Loucy (cell line): Measurements from ENCODE around the gene PARP8.
A peak's percentile ranks its signal among the peaks of the same experiment; 100 is the strongest.
"Not testable (repeated sequence)": the region's sequence is repeated elsewhere in the genome, so short reads cannot be mapped to it uniquely, and the experiment has no call there.

ENCODE experiments used
- H2AFZ ChIP-seq: fragments of 200-600 bp; sonication (generic); 2 replicates; pipeline ENCODE4 v1.6.0; 2016; ENCODE audit warnings: antibody characterized with exemption, mild to moderate bottlenecking, low read length, moderate library complexity
- H3F3A ChIP-seq: fragments of 200-600 bp; 2 replicates; pipeline ENCODE4 v1.6.0; 2016; ENCODE audit warnings: antibody characterized with exemption, low read depth, mild to moderate bottlenecking
- H3K27me3 ChIP-seq: fragments of 200-600 bp; sonication (generic); 2 replicates; pipeline ENCODE4 v1.6.1; 2014; ENCODE audit warnings: low read length, mild to moderate bottlenecking; ENCODE audit not compliant: insufficient read depth, poor library complexity, severe bottlenecking
- H3K36me3 ChIP-seq: fragments of 200-600 bp; sonication (generic); 2 replicates; pipeline ENCODE4 v1.6.1; 2016; ENCODE audit warnings: low read length; ENCODE audit not compliant: insufficient read depth
- H3K4me1 ChIP-seq: fragments of 200-600 bp; sonication (generic); 2 replicates; pipeline ENCODE4 v1.5.1; 2014; ENCODE audit warnings: low read length, mild to moderate bottlenecking; ENCODE audit not compliant: insufficient read depth, poor library complexity, severe bottlenecking
- H3K4me2 ChIP-seq: fragments of 200-600 bp; sonication (generic); 2 replicates; pipeline ENCODE4 v1.6.0; 2014; ENCODE audit warnings: antibody characterized with exemption, low read length, low read depth, mild to moderate bottlenecking; ENCODE audit not compliant: poor library complexity, severe bottlenecking
- H3K4me3 ChIP-seq: fragments of 200-600 bp; sonication (generic); 2 replicates; pipeline ENCODE4 v1.5.1; 2014; ENCODE audit warnings: low read length, mild to moderate bottlenecking, mixed read lengths; ENCODE audit not compliant: poor library complexity, severe bottlenecking
- H3K79me2 ChIP-seq: fragments of 200-600 bp; sonication (generic); 2 replicates; pipeline ENCODE4 v1.6.1; 2014; ENCODE audit warnings: low read length; ENCODE audit not compliant: insufficient read depth
- H3K9ac ChIP-seq: fragments of 200-600 bp; sonication (generic); 2 replicates; pipeline ENCODE4 v1.6.0; 2014; ENCODE audit warnings: mild to moderate bottlenecking, low read depth, low read length, moderate library complexity; ENCODE audit not compliant: poor library complexity, severe bottlenecking
- H3K9me2 ChIP-seq: fragments of 200-600 bp; sonication (generic); replicated peaks from 2 replicates; pipeline ENCODE4 v1.6.1; 2016; ENCODE audit warnings: low read depth, low read length, mixed read lengths
- H3K9me3 ChIP-seq: fragments of 200-600 bp; sonication (generic); 2 replicates; pipeline ENCODE4 v1.6.1; 2014; ENCODE audit warnings: mild to moderate bottlenecking, antibody characterized with exemption, low read length, low read depth; ENCODE audit not compliant: insufficient read depth
- H4K20me1 ChIP-seq: fragments of 200-600 bp; sonication (generic); 2 replicates; pipeline ENCODE4 v1.6.0; 2014; ENCODE audit warnings: antibody characterized with exemption, low read length, mild to moderate bottlenecking; ENCODE audit not compliant: insufficient read depth, poor library complexity, severe bottlenecking
- CTCF ChIP-seq: fragments of 200-600 bp; sonication (generic); conservative IDR thresholded peaks from 2 replicates; pipeline ENCODE4 v1.5.1; 2014; ENCODE audit warnings: mild to moderate bottlenecking, antibody characterized with exemption, low read length
- EZH2phosphoT487 ChIP-seq: fragments of 200-600 bp; IDR thresholded peaks from 2 replicates; pipeline ENCODE4 v1.6.1; 2018; ENCODE audit warnings: antibody characterized with exemption, mild to moderate bottlenecking, moderate library complexity, borderline replicate concordance

Gene PARP8

GRCh38 chr5:50672663-50673062 is 6.2 kb downstream of the PARP8 start:
- Histone ChIP-seq H3K36me3 (no peaks in the 10 kb centered on the region), H3K9me3 (no peaks in the 10 kb centered on the region), H3K4me3 (peak overlapping the region; percentile 61), H2AFZ (no peak overlapping the region), H3K9me2 (no peaks in the 10 kb centered on the region), H3K79me2 (peaks cover 92% of the 10 kb centered on the region), H3K4me2 (peak overlapping the region; percentile 80), H3K4me1 (peaks cover 16% of the 10 kb centered on the region), H3K27me3 (no peaks in the 10 kb centered on the region), H3F3A (no peaks in the 10 kb centered on the region), H4K20me1 (peaks cover 11% of the 10 kb centered on the region), H3K9ac (no peak overlapping the region)
- TF ChIP-seq EZH2phosphoT487 (no peak), CTCF (no peak)

- Histone ChIP-seq H4K20me1 (peaks cover 11% of the 10 kb centered on the region), H3K79me2 (peaks cover 87% of the 10 kb centered on the region), H3K4me1 (peaks cover 16% of the 10 kb centered on the region), H3K4me3 (peak overlapping the region; percentile 43), H3K4me2 (peak overlapping the region; percentile 80)
- H3K9me3 ChIP-seq, H3K27me3 ChIP-seq, H3F3A ChIP-seq, H2AFZ ChIP-seq, H3K9ac ChIP-seq, H3K9me2 ChIP-seq, H3K36me3 ChIP-seq: not testable (repeated sequence)
Observed at GRCh38 chr5:50673444-50673843, 7.0 kb downstream of the PARP8 start.

- Histone ChIP-seq H3K4me2 (peak overlapping the region; percentile 29), H3K9me3 (no peaks in the 10 kb centered on the region), H3F3A (no peaks in the 10 kb centered on the region), H3K9me2 (no peaks in the 10 kb centered on the region), H3K9ac (no peak overlapping the region), H3K36me3 (no peaks in the 10 kb centered on the region), H3K27me3 (no peaks in the 10 kb centered on the region), H3K4me3 (no peak overlapping the region), H3K4me1 (peaks cover 23% of the 10 kb centered on the region), H2AFZ (no peak overlapping the region), H3K79me2 (peaks cover 87% of the 10 kb centered on the region), H4K20me1 (peaks cover 11% of the 10 kb centered on the region)
- TF ChIP-seq EZH2phosphoT487 (no peak), CTCF (no peak)
Observed at GRCh38 chr5:50675385-50675784, 8.9 kb downstream of the PARP8 start.

GRCh38 chr5:50679554-50679953 is 13.1 kb downstream of the PARP8 start:
- Histone ChIP-seq H3K4me1 (peaks cover 23% of the 10 kb centered on the region), H3K4me3 (peak overlapping the region; percentile 52), H3K79me2 (peaks cover 84% of the 10 kb centered on the region), H3K9ac (peak overlapping the region; percentile 55), H3K4me2 (peak overlapping the region; percentile 69)
- not testable (repeated sequence) for H3K9me3 ChIP-seq, H3K27me3 ChIP-seq, H3K9me2 ChIP-seq, H3F3A ChIP-seq, H3K36me3 ChIP-seq, H4K20me1 ChIP-seq, H2AFZ ChIP-seq
